Testis (tissue), 3 donors: Measurements from ENCODE around the gene NHSL1. TPM values are rescaled to one million over a fixed set of nuclear protein-coding genes. Genes with fewer than 3 reads are reported as not detected.

Experiments
- DNase-seq: peaks from one replicate; pipeline ENCODE4 v3.0.0-alpha.2; 2019
- H3K27ac ChIP-seq, 2 donors: fragments of 200-600 bp; sonication (generic); one replicate each; pipeline ENCODE4 v1.5.1; 2019
- H3K27me3 ChIP-seq: fragments of 200-600 bp; sonication (generic); one replicate; pipeline ENCODE4 v1.5.1; 2019
- H3K36me3 ChIP-seq: fragments of 200-600 bp; sonication (generic); one replicate; pipeline ENCODE4 v1.5.1; 2017; ENCODE audit warnings: low read depth; ENCODE audit errors: missing control alignments
- H3K4me1 ChIP-seq: fragments of 200-600 bp; sonication (generic); one replicate; pipeline ENCODE4 v1.5.1; 2019
- H3K4me3 ChIP-seq, 2 donors: fragments of 200-600 bp; sonication (generic); one replicate each; pipeline ENCODE4 v1.5.1; 2017 to 2019
- H3K9me3 ChIP-seq: fragments of 200-600 bp; sonication (generic); one replicate; pipeline ENCODE4 v1.5.1; 2017
- POLR2A ChIP-seq: fragments of 450-650 bp; IDR thresholded peaks from one replicate; pipeline ENCODE4 v1.6.1; 2017; ENCODE audit warnings: antibody characterized with exemption, mild to moderate bottlenecking, moderate library complexity
- WGBS, 2 donors: methylation state at CpG; one replicate each; pipeline ENCODE4 v1.1.5; 2018; 5-methylcytosine and 5-hydroxymethylcytosine counted together
- intact Hi-C: fragments of 100-400 bp; cut with DNase I; formaldehyde crosslinking; loops from one replicate; pipeline ENCODE4 v1.15.1; 2023; ENCODE audit warnings: low total_unique reads
- polyA plus RNA-seq: library from polyadenylated mRNA; stranded (reverse); fragments of 350-450 nt; fragmentation: Illumina TruSeq; extraction: RNeasy Lipid Tissue Mini Kit (QIAGEN cat#74804); gene quantifications from one replicate; pipeline ENCODE4 v1.2.3, GENCODE V29; 2014; ENCODE audit warnings: low read depth, low replicate concordance; ENCODE audit not compliant: insufficient read depth
- total RNA-seq, 2 donors: library from RNA; depleted of rRNA; stranded (reverse); fragments of >200 nt; gene quantifications; one replicate each; pipeline ENCODE4 v1.2.3, GENCODE V29; 2016
- TF ChIP-seq, protein P1 (sequence below), 3 experiments: fragments of 450-650 bp in 2 of 3; fragments of 200-600 bp in 1 of 3; sonication (generic) in 1 of 3; IDR thresholded peaks; one replicate each; pipeline ENCODE4 v1.5.1; 2016 to 2019; ENCODE audit warnings: antibody characterized with exemption in 3 of 3, mild to moderate bottlenecking in 2 of 3, moderate library complexity in 1 of 3

Gene NHSL1
- total and polyA plus RNA-seq, 3 donors from 2014 or later, result 2.5 to 2.7 (median 2.6) TPM

DNA sequence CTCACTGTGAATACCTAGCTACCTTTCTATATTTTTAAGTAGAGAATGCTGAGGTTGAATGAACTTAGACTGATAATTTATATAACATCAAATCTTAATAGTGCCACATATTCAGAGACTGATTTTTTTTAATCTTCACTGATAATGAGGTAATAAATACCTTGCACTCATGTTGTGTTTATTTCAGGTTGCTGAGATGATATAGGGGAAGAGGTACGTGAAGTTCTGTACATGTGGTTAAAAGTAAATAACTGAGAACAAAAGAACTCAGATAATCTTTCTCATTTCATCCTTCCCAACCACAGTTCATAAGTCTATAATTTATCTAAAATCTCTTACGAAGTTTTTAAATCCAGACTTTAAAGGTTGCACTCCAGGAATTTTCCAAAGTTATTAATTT lies 6.4 kb downstream of the NHSL1 start:
- intact Hi-C loops, result no loop called here
- H3K27ac ChIP-seq, result no peak overlapping the region
- H3K9me3 ChIP-seq, result no peaks in the 10 kb centered on the region
- no peaks in the 10 kb centered on the region for H3K27me3 ChIP-seq
- H3K4me3 ChIP-seq, result no peak overlapping the region
- no peaks in the 10 kb centered on the region for H3K4me1 ChIP-seq
- no peaks in the 10 kb centered on the region for H3K36me3 ChIP-seq
- WGBS, 2 donors, result 56 to 74% methylated on average over 2 of the region's 2 CpGs
- DNase-seq, result no peak
- no peak for TF ChIP-seq POLR2A
- TF ChIP-seq, protein P1, sequence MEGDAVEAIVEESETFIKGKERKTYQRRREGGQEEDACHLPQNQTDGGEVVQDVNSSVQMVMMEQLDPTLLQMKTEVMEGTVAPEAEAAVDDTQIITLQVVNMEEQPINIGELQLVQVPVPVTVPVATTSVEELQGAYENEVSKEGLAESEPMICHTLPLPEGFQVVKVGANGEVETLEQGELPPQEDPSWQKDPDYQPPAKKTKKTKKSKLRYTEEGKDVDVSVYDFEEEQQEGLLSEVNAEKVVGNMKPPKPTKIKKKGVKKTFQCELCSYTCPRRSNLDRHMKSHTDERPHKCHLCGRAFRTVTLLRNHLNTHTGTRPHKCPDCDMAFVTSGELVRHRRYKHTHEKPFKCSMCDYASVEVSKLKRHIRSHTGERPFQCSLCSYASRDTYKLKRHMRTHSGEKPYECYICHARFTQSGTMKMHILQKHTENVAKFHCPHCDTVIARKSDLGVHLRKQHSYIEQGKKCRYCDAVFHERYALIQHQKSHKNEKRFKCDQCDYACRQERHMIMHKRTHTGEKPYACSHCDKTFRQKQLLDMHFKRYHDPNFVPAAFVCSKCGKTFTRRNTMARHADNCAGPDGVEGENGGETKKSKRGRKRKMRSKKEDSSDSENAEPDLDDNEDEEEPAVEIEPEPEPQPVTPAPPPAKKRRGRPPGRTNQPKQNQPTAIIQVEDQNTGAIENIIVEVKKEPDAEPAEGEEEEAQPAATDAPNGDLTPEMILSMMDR (IDR thresholded peaks at IDR 0.05), result no peak

DNA sequence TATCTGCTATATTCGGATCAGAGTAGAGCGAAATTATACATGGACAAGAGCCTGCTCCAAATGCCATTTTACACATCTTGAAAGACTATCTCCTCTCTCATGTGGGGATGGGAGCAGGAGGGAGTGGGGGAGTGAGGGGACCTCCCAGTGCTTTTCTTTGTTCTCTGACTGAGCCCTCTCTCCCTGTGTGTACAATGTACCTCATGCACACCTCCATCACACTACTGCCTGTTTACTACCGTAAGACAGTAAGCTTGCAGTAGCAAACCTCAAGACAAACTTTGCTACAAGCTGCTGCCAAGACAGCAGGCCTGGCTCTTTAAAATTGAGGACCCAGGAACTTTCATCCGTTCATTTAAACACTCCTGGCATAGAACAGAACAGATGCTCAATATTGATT lies 7.2 kb downstream of the NHSL1 start:
- no peaks in the 10 kb centered on the region for H3K9me3 ChIP-seq
- no peak for TF ChIP-seq POLR2A
- TF ChIP-seq, protein P1 (IDR thresholded peaks at IDR 0.05), result no peak
- H3K36me3 ChIP-seq, result no peaks in the 10 kb centered on the region
- H3K27ac ChIP-seq, result no peak overlapping the region
- intact Hi-C loops, result no loop called here
- no peak for DNase-seq
- whole genome bisulfite sequencing, 2 donors, result 62 to 67% methylated on average over 4 of the region's 4 CpGs
- no peaks in the 10 kb centered on the region for H3K4me1 ChIP-seq
- H3K4me3 ChIP-seq, result no peak overlapping the region
- H3K27me3 ChIP-seq, result no peaks in the 10 kb centered on the region

DNA sequence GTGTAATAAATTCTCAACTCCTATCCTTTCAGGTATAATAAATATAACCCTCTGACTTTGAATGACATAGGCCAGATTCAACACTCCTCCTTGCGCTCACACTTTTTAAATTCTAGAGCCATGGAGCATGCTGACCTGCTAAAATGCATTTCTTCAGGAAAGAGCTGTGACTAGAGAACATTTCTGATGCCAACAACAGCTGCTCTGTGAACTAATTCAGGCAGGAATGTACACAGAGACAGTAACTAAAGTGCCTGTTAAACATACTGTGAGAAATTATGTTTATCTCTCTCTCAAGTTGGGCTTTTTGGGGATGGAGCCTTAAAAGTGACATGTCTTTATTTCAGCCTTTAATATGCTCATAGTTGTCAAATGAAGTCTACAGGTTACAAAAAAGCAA lies 8.3 kb downstream of the NHSL1 start:
- TF ChIP-seq POLR2A, result no peak
- TF ChIP-seq, protein P1 (IDR thresholded peaks at IDR 0.05), result no peak
- Histone ChIP-seq H3K27ac (no peak overlapping the region), H3K36me3 (no peaks in the 10 kb centered on the region), H3K27me3 (no peaks in the 10 kb centered on the region), H3K4me3 (no peak overlapping the region), H3K4me1 (no peaks in the 10 kb centered on the region), H3K9me3 (no peaks in the 10 kb centered on the region)
- 88 to 100% methylated on average over 1 of the region's 1 CpG for WGBS, 2 donors
- intact Hi-C loops, result no loop called here
- no peak for DNase-seq

DNA sequence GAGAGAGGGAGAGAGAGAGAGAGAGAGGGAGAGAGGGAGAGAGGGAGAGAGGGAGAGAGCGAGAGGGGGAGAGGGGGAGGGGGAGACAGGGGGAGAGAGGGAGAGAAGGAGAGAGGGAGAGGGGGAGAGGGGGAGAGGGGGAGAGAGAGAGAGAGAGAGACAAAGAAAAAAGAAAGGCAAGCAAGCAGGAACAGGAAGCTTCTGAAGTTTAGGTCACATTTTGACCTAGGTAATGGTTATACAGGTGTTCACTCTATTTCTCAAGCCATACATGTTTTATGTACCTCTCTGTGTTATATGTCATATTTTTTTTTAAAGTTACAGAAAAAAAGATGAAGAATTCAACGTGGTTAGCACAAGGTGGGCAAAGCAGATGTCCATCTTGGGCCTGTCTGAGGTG lies 9.4 kb downstream of the NHSL1 start:
- H3K36me3 ChIP-seq, result no peaks in the 10 kb centered on the region
- H3K27me3 ChIP-seq, result no peaks in the 10 kb centered on the region
- no peaks in the 10 kb centered on the region for H3K4me1 ChIP-seq
- TF ChIP-seq, protein P1 (IDR thresholded peaks at IDR 0.05), result no peak
- no peak for TF ChIP-seq POLR2A
- intact Hi-C loops, result no loop called here
- H3K27ac ChIP-seq, result no peak overlapping the region
- H3K9me3 ChIP-seq, result no peaks in the 10 kb centered on the region
- H3K4me3 ChIP-seq, result no peak overlapping the region
- no peak for DNase-seq
- WGBS, 2 donors, result 81 to 90% methylated on average over 2 of the region's 2 CpGs

DNA sequence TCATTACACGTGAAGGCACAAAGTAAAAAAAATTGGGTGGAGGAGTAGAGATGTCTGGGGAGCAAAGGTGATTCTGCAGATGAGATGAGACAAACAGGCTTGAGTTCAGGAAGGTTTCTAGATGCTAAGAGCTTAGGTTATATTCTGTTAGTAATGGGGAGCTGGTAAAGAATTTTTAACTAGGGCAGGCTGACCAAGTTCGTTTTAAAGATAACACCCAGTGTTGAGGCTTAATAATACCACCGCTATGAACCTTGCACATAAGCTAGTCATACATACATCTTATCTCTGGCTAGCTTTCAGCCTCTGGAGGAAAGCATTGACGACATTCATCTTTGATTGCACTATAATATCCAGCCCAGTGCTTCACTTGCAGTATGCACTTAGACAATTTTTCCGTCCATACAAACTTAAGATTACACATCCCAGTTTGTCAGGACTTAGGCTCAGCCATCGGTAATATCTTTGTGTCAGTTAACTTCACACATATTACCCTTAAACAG lies 12.1 kb downstream of the NHSL1 start:
- H3K9me3 ChIP-seq, result no peaks in the 10 kb centered on the region
- no peak for DNase-seq
- no peaks in the 10 kb centered on the region for H3K27me3 ChIP-seq
- H3K4me1 ChIP-seq, result no peaks in the 10 kb centered on the region
- 81 to 89% methylated on average over 6 of the region's 6 CpGs for WGBS, 2 donors
- no peak overlapping the region for H3K27ac ChIP-seq
- H3K4me3 ChIP-seq, result no peak overlapping the region
- H3K36me3 ChIP-seq, result no peaks in the 10 kb centered on the region
- intact Hi-C loops, result no loop called here
- TF ChIP-seq, protein P1 (IDR thresholded peaks at IDR 0.05), result no peak
- TF ChIP-seq POLR2A, result no peak
